Kidney epithelial cell (primary cell): ENCODE measurements around the gene HYI. TPM values are rescaled to one million over a fixed set of nuclear protein-coding genes. Genes with fewer than 3 reads are reported as not detected.

Experiments
- DNase-seq: peaks from one replicate; pipeline ENCODE4 v3.0.0-alpha.2; 2010; ENCODE audit warnings: low read depth
- H3K27me3 ChIP-seq: 2 replicates; pipeline ENCODE4 v1.6.0; 2011; ENCODE audit warnings: low read length; ENCODE audit not compliant: control insufficient read depth, insufficient read depth
- H3K36me3 ChIP-seq: 2 replicates; pipeline ENCODE4 v1.5.1; 2011; ENCODE audit warnings: low read length; ENCODE audit not compliant: control insufficient read depth, insufficient read depth
- H3K4me3 ChIP-seq: 2 replicates; pipeline ENCODE4 v1.5.1; 2011; ENCODE audit warnings: low read depth, mild to moderate bottlenecking, control low read depth, low read length
- CTCF ChIP-seq: IDR thresholded peaks from 2 replicates; pipeline ENCODE4 v1.5.1; 2011; ENCODE audit warnings: mild to moderate bottlenecking, moderate library complexity, low read length, control low read depth, inconsistent platforms; ENCODE audit not compliant: insufficient read depth, poor library complexity, severe bottlenecking
- total RNA-seq: library from RNA; depleted of rRNA; stranded (reverse); fragments of >200 nt; gene quantifications from 2 replicates; pipeline ENCODE4 v1.2.3, GENCODE V29; 2015

HYI gene
- total RNA-seq, 1 donor from 2014 or later = 133 TPM

DNA sequence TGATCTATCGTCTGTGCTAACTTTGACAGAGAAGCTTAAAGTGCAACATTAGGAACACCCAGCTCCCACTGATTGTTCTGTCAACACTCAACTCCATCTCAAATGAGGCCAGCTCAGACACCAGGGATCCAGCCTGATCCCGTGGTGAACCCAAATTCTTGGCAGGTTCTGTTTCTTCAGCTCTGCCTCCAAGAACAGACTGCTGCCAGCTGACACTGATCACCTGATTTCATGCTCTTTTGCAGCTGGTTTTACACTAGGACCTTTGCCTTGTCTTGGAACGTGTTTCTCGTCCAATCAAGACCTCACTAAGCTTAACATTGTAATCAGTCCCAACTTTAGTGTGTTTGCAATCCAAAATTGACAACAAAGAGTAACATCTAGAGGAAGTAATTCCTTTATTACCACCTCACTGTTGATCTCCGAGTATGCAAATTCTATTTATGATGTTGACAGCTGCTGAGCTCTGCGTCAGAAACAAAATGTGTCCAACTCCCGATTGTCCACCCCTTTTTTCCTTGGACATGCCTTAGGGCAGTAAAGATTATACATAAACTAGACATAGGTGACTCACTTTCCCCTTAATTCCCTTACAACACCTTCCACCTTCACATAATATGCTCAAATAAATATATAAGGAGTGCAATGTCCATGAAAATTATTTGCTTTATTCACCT, 1.6 kb upstream of the HYI start:
- Histone ChIP-seq H3K36me3 (peaks cover 1% of the 10 kb centered on the region), H3K27me3 (no peaks in the 10 kb centered on the region), H3K4me3 (no peak overlapping the region)
- no peak for DNase-seq
- TF ChIP-seq CTCF = no peak

- Histone ChIP-seq H3K36me3 (peaks cover 3% of the 10 kb centered on the region), H3K27me3 (no peaks in the 10 kb centered on the region), H3K4me3 (peak overlapping the region; percentile 49)
- TF ChIP-seq CTCF = no peak
- DNase-seq = peak; percentile 82
Measured at GRCh38 chr1:43454270-43455011, 710 bp upstream of the HYI start.

GRCh38 chr1:43452789-43453441, 816 bp downstream of the HYI start:
- Histone ChIP-seq H3K27me3 (no peaks in the 10 kb centered on the region), H3K36me3 (peaks cover 5% of the 10 kb centered on the region), H3K4me3 (peak overlapping the region; percentile 49)
- TF ChIP-seq CTCF = no peak
- DNase-seq = no peak

DNA sequence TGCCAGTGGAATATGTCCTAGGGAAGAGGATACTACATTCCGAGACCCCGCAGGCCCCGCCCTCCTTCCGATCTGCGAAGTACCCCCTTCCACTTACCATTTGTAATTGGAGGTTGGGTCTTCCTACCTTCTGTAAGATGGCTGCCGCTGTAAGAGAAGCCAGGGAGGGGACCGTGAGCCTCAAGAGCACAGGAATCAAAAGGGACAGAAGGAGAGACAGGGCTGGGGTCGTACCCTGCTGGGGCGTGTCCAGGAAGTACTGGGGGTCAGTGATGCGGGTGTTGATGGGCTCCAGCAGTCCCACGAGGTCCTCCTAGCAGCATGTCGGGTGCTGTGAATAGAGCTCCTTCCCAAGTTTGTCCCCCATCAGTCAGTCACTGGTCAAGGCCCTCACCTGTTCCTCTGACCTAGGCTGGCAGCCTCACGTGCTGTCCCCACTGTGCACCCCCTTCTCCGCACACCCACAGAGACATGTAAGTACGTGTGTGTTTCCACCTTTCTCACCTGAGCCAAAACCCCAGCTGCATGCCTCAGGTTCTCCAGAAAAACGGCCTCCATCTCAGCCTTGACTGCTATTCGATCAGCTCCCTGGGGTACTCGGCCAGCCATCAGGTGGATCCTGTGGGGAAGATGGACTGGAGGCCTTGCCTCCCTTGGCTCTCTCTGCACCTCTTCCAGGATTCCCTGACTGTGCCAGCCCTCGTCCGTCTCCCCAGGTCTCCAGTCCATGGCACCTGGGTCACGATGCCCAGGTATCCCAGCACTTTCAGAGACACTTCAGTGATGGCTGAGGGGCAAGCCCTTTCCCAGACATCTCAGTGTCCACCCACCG, 1.8 kb downstream of the HYI start:
- no peaks in the 10 kb centered on the region for H3K27me3 ChIP-seq
- H3K36me3 ChIP-seq = peaks cover 5% of the 10 kb centered on the region
- no peak for DNase-seq
- TF ChIP-seq CTCF = no peak
- H3K4me3 ChIP-seq = no peak overlapping the region

DNA sequence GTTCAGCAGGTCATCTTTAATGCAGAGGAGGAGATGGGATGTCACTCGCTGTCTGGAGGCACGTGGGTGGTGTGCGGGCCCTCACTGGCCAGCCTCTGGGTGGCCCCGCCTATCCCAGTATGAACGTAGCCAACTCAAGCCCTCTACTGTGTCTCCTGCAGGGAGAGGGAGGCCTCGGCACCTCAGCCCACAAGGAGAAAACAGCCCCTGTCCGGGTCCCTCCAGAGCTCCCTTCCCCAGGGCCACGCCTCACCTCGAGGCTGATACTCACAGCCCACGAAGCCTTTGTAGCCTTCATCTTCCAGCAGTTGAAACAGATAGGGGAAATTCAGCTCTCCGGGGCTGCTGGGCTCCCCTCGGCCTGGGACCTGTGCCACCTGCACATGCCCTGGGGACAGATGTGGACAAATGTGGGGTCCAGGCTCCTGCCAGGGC, 2.6 kb downstream of the HYI start:
- H3K4me3 ChIP-seq = no peak overlapping the region
- TF ChIP-seq CTCF = no peak
- H3K36me3 ChIP-seq = peaks cover 5% of the 10 kb centered on the region
- DNase-seq = no peak
- H3K27me3 ChIP-seq = no peaks in the 10 kb centered on the region
